Gastroesophageal sphincter (tissue), 4 donors: ENCODE data around the gene RALGPS1. TPM values are rescaled to one million over a fixed set of nuclear protein-coding genes. Genes with fewer than 3 reads are reported as not detected.

Experiments used
- ATAC-seq: fragments of 150-250 bp; one replicate; pipeline ENCODE4 v1.9.1; 2016; ENCODE audit warnings: mild to moderate bottlenecking, moderate library complexity
- H3K27ac ChIP-seq, 4 donors: fragments of 200-600 bp; sonication (generic) in 3 of 4; 1 replicate in 3 of 4; 2 replicates in 1 of 4; pipeline ENCODE4 v1.5.1; 2016 to 2019
- H3K27me3 ChIP-seq: fragments of 200-600 bp; sonication (generic); one replicate; pipeline ENCODE4 v1.5.1; 2019
- H3K36me3 ChIP-seq, 2 donors: fragments of 200-600 bp; sonication (generic); one replicate each; pipeline ENCODE4 v1.5.1; 2019; ENCODE audit warnings: control low read depth in 1 of 2
- H3K4me1 ChIP-seq, 3 donors: fragments of 200-600 bp; sonication (generic); 1 replicate in 2 of 3; 2 replicates in 1 of 3; pipeline ENCODE4 v1.5.1; 2016 to 2019; ENCODE audit warnings: control low read depth in 2 of 3
- H3K4me3 ChIP-seq, 2 donors: fragments of 200-600 bp; sonication (generic); one replicate each; pipeline ENCODE4 v1.5.1; 2019; ENCODE audit warnings: mild to moderate bottlenecking in 1 of 2, moderate library complexity in 1 of 2
- H3K9me3 ChIP-seq, 3 donors: fragments of 200-600 bp; sonication (generic); one replicate each; pipeline ENCODE4 v1.5.1; 2017 to 2019; ENCODE audit warnings: control low read depth in 2 of 3
- EP300 ChIP-seq: sonication (generic); formaldehyde crosslinking; IDR thresholded peaks from one replicate; pipeline ENCODE4 v1.6.1; 2017; ENCODE audit warnings: antibody characterized with exemption, mild to moderate bottlenecking
- POLR2A ChIP-seq, 2 donors: fragments of 450-650 bp; IDR thresholded peaks; one replicate each; pipeline ENCODE4 v1.6.1; 2017; ENCODE audit warnings: antibody characterized with exemption in 2 of 2, mild to moderate bottlenecking in 2 of 2, moderate library complexity in 1 of 2
- POLR2AphosphoS5 ChIP-seq: sonication (generic); formaldehyde crosslinking; IDR thresholded peaks from one replicate; pipeline ENCODE4 v1.6.1; 2017; ENCODE audit warnings: antibody characterized with exemption
- WGBS, 2 donors: methylation state at CpG; one replicate each; pipeline ENCODE4 v1.1.5; 2018; ENCODE audit warnings: low coverage in 1 of 2; 5-methylcytosine and 5-hydroxymethylcytosine counted together
- total RNA-seq, 4 donors: library from RNA; depleted of rRNA; stranded (reverse); fragments of >200 nt; gene quantifications; one replicate each; pipeline ENCODE4 v1.1.0, GENCODE V29; 2016
- TF ChIP-seq, protein P1 (sequence below), 4 experiments: fragments of 200-600 bp in 2 of 4; fragments of 450-650 bp in 2 of 4; sonication (generic) in 1 of 4; IDR thresholded peaks; one replicate each; pipeline ENCODE4 v1.5.1; 2017 to 2019; ENCODE audit warnings: antibody characterized with exemption in 4 of 4, mild to moderate bottlenecking in 2 of 4, moderate library complexity in 2 of 4

The RALGPS1 gene
- total RNA-seq, 4 donors from 2014 or later: 5.9 to 17.4 (median 11.3) TPM

DNA sequence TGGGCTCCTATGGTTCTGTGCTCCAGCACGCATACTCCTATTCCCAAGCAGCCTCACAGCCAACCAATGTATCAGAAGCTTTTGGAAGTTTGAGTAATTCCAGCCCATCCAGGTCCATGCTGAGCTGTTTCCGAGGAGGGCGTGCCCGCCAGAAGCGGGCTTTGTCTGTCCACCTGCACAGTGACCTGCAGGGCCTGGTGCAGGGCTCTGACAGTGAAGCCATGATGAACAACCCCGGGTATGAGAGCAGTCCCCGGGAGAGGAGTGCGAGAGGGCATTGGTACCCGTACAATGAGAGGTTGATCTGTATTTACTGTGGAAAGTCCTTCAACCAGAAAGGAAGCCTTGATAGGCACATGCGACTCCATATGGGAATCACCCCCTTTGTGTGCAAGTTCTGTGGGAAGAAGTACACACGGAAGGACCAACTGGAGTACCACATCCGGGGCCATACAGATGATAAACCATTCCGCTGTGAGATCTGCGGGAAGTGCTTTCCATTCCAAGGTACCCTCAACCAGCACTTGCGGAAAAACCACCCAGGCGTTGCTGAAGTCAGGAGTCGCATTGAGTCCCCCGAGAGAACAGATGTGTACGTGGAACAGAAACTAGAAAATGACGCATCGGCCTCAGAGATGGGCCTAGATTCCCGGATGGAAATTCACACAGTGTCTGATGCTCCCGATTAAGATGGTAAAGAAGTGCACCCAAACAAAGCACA is 34.2 kb upstream of the RALGPS1 start:
- H3K36me3 ChIP-seq: peaks cover 0 to 44% of the 10 kb centered on the region in 2 donors
- no peaks in the 10 kb centered on the region for H3K27me3 ChIP-seq
- no peaks in the 10 kb centered on the region for H3K9me3 ChIP-seq
- ATAC-seq: no peak
- H3K4me1 ChIP-seq: peaks cover 0 to 13% (median 2%) of the 10 kb centered on the region in 3 donors
- no peak overlapping the region for H3K27ac ChIP-seq
- TF ChIP-seq POLR2A (IDR thresholded peaks at IDR 0.05): no peak
- no peak for TF ChIP-seq POLR2AphosphoS5
- TF ChIP-seq EP300: no peak
- TF ChIP-seq, protein P1, sequence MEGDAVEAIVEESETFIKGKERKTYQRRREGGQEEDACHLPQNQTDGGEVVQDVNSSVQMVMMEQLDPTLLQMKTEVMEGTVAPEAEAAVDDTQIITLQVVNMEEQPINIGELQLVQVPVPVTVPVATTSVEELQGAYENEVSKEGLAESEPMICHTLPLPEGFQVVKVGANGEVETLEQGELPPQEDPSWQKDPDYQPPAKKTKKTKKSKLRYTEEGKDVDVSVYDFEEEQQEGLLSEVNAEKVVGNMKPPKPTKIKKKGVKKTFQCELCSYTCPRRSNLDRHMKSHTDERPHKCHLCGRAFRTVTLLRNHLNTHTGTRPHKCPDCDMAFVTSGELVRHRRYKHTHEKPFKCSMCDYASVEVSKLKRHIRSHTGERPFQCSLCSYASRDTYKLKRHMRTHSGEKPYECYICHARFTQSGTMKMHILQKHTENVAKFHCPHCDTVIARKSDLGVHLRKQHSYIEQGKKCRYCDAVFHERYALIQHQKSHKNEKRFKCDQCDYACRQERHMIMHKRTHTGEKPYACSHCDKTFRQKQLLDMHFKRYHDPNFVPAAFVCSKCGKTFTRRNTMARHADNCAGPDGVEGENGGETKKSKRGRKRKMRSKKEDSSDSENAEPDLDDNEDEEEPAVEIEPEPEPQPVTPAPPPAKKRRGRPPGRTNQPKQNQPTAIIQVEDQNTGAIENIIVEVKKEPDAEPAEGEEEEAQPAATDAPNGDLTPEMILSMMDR (IDR thresholded peaks at IDR 0.05): no peak
- H3K4me3 ChIP-seq: no peak overlapping the region
- WGBS, 2 donors: 81 to 86% methylated on average over 8 to 15 of the region's 23 CpGs

DNA sequence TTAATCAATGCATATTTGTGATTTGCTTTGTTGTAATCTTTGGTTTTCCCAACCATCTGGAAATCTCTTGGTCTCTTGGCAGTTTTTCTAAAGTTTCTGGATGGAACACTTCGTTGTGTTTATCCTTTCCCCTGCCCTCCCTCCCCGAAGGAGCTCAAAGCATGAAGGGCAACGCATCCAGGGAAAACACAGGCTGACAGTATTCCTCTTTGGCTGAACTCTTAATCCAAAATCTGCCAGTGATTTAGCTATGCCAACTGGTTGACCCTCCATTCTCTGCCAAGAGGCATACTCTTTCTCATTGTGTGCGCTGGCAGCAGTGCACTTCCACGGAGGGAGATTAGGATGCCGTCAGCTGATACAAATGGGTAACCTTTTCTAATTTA is 33.6 kb upstream of the RALGPS1 start:
- no peak overlapping the region for H3K4me3 ChIP-seq
- H3K27ac ChIP-seq: no peak overlapping the region
- H3K9me3 ChIP-seq: no peaks in the 10 kb centered on the region
- no peak for ATAC-seq
- no peaks in the 10 kb centered on the region for H3K27me3 ChIP-seq
- H3K4me1 ChIP-seq: peaks cover 0 to 13% (median 2%) of the 10 kb centered on the region in 3 donors
- WGBS, 2 donors: 83 to 84% methylated on average over 6 of the region's 6 CpGs
- peaks cover 0 to 44% of the 10 kb centered on the region in 2 donors for H3K36me3 ChIP-seq
- no peak for TF ChIP-seq POLR2AphosphoS5
- TF ChIP-seq, protein P1 (IDR thresholded peaks at IDR 0.05): no peak
- TF ChIP-seq EP300: no peak
- TF ChIP-seq POLR2A (IDR thresholded peaks at IDR 0.05): no peak

DNA sequence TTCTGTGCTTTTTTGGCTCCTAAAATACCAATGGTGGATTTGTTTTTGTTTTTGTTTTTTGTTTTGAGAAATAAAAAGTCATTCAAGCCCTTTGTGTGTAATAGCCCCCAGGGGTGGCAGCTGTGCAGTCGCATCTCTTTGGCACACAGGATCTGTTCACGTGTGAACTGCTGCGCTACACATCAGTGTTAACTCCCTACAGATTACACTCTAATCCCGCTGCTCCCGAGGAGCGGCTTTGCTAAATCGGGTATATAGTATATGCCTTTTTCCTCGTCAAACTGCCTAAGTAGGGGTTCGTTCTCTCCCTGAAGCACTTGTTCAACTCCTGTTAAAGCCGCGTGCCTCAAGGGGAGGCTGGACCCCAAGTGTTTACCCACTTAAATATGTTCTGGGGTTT is 31.8 kb upstream of the RALGPS1 start:
- no peak for ATAC-seq
- H3K4me1 ChIP-seq: peaks cover 0 to 6% (median 2%) of the 10 kb centered on the region in 3 donors
- peaks cover 0 to 51% of the 10 kb centered on the region in 2 donors for H3K36me3 ChIP-seq
- TF ChIP-seq, protein P1 (IDR thresholded peaks at IDR 0.05): no peak
- TF ChIP-seq POLR2AphosphoS5 (no peak), POLR2A (IDR thresholded peaks at IDR 0.05) (no peak), EP300 (no peak)
- H3K9me3 ChIP-seq: no peaks in the 10 kb centered on the region
- H3K27ac ChIP-seq: no peak overlapping the region
- no peaks in the 10 kb centered on the region for H3K27me3 ChIP-seq
- no peak overlapping the region for H3K4me3 ChIP-seq
- WGBS, 2 donors: 94 to 100% methylated on average over 3 to 11 of the region's 11 CpGs

DNA sequence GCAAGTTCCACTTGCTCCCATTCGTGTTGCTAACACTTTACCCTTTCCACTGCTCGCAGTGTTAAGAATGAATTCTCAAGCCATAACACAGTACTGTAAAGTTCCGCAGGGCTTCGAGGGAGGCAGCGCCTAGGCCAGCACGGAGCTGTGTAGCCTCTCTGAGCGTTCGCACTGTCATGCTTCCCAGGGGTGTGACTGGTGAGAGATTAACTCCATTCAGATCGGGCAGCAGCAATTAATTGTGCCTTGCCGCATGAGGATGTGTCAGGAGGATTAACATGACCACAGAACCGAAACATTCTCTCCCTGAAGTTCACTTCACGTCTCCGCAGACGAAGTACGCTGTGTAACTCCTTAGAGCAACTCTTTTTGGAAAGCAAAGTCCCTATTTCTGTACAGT is 30.9 kb upstream of the RALGPS1 start:
- TF ChIP-seq, protein P1 (IDR thresholded peaks at IDR 0.05): no peak
- no peak for TF ChIP-seq POLR2AphosphoS5
- TF ChIP-seq POLR2A (IDR thresholded peaks at IDR 0.05): no peak
- no peak for TF ChIP-seq EP300
- H3K36me3 ChIP-seq: peaks cover 0 to 51% of the 10 kb centered on the region in 2 donors

DNA sequence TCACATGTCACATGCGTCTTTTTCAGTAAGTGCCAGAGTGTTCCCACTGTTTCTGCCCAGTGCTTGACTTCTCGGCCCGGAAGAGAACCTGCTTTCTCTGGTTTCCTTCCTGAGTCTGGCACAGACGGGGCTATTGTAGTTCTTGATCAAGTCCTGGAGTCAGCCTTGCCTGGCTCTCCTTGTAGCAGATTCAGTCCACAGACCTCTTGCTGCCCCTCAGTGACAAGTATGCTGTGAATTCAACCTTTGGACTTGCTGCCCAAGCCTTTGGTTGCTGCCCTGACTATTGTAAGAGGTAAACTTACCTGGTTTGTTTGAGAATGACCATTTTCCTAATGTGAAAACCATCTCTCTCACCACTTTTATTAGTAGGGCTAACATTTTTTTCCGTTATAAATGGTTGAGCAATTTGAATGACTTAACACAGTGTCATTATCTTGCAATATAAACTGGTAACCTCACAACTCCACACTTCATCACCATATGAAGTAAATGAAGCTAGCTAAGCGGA is 29.4 kb upstream of the RALGPS1 start:
- WGBS, 2 donors: 75 to 88% methylated on average over 5 to 6 of the region's 6 CpGs
- Histone ChIP-seq H3K27me3 (no peaks in the 10 kb centered on the region), H3K9me3 (no peaks in the 10 kb centered on the region), H3K4me1 (peaks cover 0 to 6% (median 2%) of the 10 kb centered on the region in 3 donors), H3K4me3 (no peak overlapping the region), H3K36me3 (peaks cover 0 to 39% of the 10 kb centered on the region in 2 donors), H3K27ac (no peak overlapping the region)
- no peak for TF ChIP-seq POLR2A (IDR thresholded peaks at IDR 0.05)
- no peak for ATAC-seq

More for the DNA sequence above, 30.9 kb upstream of the RALGPS1 start:
- 77 to 85% methylated on average over 14 to 15 of the region's 15 CpGs for WGBS, 2 donors
- Histone ChIP-seq H3K9me3 (no peaks in the 10 kb centered on the region), H3K27me3 (no peaks in the 10 kb centered on the region), H3K27ac (no peak overlapping the region), H3K4me1 (peaks cover 0 to 6% (median 2%) of the 10 kb centered on the region in 3 donors), H3K4me3 (no peak overlapping the region)
- ATAC-seq: no peak
